ENCODE measurements around the gene SLC37A1. TPM values are rescaled to one million over a fixed set of nuclear protein-coding genes. Genes with fewer than 3 reads are reported as not detected.

Gene SLC37A1
- total RNA-seq, 1 experiment from 2014 or later: 11.2 TPM

GRCh38 chr21:42489991-42490390, 23.7 kb upstream of the SLC37A1 start:
- intact Hi-C loops (cut with micrococcal nuclease; ENCODE audit: unreplicated experiment): no loop called here

DNA sequence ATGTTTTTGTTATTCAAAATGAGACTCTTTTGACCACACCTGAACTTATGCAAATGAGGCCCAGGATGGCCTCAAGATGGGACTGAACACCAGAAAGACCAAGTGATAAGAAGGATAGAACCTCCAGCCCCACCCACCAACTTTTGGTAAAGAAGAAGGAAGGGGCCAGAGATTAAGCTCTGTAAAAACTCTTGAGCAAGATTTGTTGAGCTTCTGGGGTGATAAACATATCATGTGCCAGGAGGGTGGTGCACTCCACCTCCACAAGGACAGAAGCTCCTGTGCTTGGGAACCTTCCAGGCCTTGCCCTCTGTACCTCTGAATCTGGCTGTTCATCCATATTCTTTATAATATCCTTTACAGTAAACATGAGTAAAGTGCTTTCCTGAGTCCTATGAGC, 22.9 kb upstream of the SLC37A1 start:
- Histone ChIP-seq H3K27ac (ENCODE audit: low read depth, low read length, poor library complexity, severe bottlenecking) (no peak overlapping the region), H3K9me3 (ENCODE audit: low read depth, low read length, poor library complexity, severe bottlenecking) (no peaks in the 10 kb centered on the region), H3K36me3 (ENCODE audit: insufficient read depth, low read length, poor library complexity, severe bottlenecking) (no peaks in the 10 kb centered on the region), H3K27me3 (replicated peaks; ENCODE audit: insufficient read depth, low read depth, low read length, poor library complexity) (no peaks in the 10 kb centered on the region), H3K4me3 (ENCODE audit: low read depth, low read length, poor library complexity, severe bottlenecking) (no peak overlapping the region), H3K4me1 (ENCODE audit: insufficient read depth, low read length, poor library complexity, severe bottlenecking) (no peaks in the 10 kb centered on the region)
- no peak for DNase-seq (ENCODE audit: low spot score)
- POLR2A ChIA-PET (ENCODE audit: low non-redundant PET): interaction anchor here (0.6 kb wide), 1 partner anchor 16 kb away, joined by 6 read pairs; no protein-coding TSS in a partner anchor
- intact Hi-C loops (cut with micrococcal nuclease; ENCODE audit: unreplicated experiment): no loop called here
- CTCF ChIA-PET: no interaction called here
- TF ChIP-seq, protein P1, sequence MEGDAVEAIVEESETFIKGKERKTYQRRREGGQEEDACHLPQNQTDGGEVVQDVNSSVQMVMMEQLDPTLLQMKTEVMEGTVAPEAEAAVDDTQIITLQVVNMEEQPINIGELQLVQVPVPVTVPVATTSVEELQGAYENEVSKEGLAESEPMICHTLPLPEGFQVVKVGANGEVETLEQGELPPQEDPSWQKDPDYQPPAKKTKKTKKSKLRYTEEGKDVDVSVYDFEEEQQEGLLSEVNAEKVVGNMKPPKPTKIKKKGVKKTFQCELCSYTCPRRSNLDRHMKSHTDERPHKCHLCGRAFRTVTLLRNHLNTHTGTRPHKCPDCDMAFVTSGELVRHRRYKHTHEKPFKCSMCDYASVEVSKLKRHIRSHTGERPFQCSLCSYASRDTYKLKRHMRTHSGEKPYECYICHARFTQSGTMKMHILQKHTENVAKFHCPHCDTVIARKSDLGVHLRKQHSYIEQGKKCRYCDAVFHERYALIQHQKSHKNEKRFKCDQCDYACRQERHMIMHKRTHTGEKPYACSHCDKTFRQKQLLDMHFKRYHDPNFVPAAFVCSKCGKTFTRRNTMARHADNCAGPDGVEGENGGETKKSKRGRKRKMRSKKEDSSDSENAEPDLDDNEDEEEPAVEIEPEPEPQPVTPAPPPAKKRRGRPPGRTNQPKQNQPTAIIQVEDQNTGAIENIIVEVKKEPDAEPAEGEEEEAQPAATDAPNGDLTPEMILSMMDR (conservative IDR thresholded peaks at IDR 0.05; ENCODE audit: low read depth, low read length): no peak
- no peak for TF ChIP-seq EZH2 (IDR thresholded peaks at IDR 0.05; ENCODE audit: borderline replicate concordance, low read depth, low read length, poor library complexity, severe bottlenecking)
- BruUV-seq (replicated peaks): no TSS peak

More at GRCh38 chr21:42489991-42490390, 23.7 kb upstream of the SLC37A1 start:
- no peak for TF ChIP-seq EZH2 (IDR thresholded peaks at IDR 0.05; ENCODE audit: borderline replicate concordance, low read depth, low read length, poor library complexity, severe bottlenecking)
- TF ChIP-seq, protein P1 (conservative IDR thresholded peaks at IDR 0.05; ENCODE audit: low read depth, low read length): no peak
- BruUV-seq (replicated peaks): no TSS peak
- no peaks in the 10 kb centered on the region for H3K9me3 ChIP-seq (ENCODE audit: low read depth, low read length, poor library complexity, severe bottlenecking)
- DNase-seq (ENCODE audit: low spot score): no peak
- H3K27ac ChIP-seq (ENCODE audit: low read depth, low read length, poor library complexity, severe bottlenecking): no peak overlapping the region
- no peaks in the 10 kb centered on the region for H3K27me3 ChIP-seq (replicated peaks; ENCODE audit: insufficient read depth, low read depth, low read length, poor library complexity)
- H3K36me3 ChIP-seq (ENCODE audit: insufficient read depth, low read length, poor library complexity, severe bottlenecking): no peaks in the 10 kb centered on the region
- CTCF ChIA-PET: no interaction called here
- H3K4me1 ChIP-seq (ENCODE audit: insufficient read depth, low read length, poor library complexity, severe bottlenecking): no peaks in the 10 kb centered on the region
- H3K4me3 ChIP-seq (ENCODE audit: low read depth, low read length, poor library complexity, severe bottlenecking): no peak overlapping the region
- POLR2A ChIA-PET (ENCODE audit: low non-redundant PET): no interaction called here

DNA sequence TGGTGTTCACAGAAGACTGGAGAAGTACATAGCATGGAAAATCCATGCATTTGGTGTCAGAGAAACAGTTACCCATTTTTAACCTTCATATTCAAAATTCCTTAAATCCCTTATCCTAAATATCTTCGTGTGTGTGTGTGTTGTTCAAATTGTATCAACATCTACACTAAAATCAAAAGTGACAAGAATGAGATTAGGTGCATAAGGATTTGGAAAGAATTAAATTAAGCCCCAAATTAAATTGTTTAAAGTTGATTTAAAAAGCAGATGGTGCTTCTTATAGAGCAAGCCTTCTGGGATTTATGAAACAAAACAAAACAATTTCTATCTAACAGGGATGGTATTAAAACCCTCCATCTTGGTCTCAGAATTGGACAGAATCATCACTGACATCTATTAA, 22.3 kb upstream of the SLC37A1 start:
- TF ChIP-seq, protein P1 (conservative IDR thresholded peaks at IDR 0.05; ENCODE audit: low read depth, low read length): no peak
- TF ChIP-seq EZH2 (IDR thresholded peaks at IDR 0.05; ENCODE audit: borderline replicate concordance, low read depth, low read length, poor library complexity, severe bottlenecking): no peak
- no peaks in the 10 kb centered on the region for H3K36me3 ChIP-seq (ENCODE audit: insufficient read depth, low read length, poor library complexity, severe bottlenecking)
- no peak overlapping the region for H3K4me3 ChIP-seq (ENCODE audit: low read depth, low read length, poor library complexity, severe bottlenecking)
- DNase-seq (ENCODE audit: low spot score): no peak
- intact Hi-C loops (cut with micrococcal nuclease; ENCODE audit: unreplicated experiment): no loop called here
- no peaks in the 10 kb centered on the region for H3K9me3 ChIP-seq (ENCODE audit: low read depth, low read length, poor library complexity, severe bottlenecking)
- ChIA-PET CTCF (no interaction called here), POLR2A (ENCODE audit: low non-redundant PET) (interaction anchor here (0.6 kb wide), 1 partner anchor 16 kb away, joined by 6 read pairs; no protein-coding TSS in a partner anchor)
- H3K27me3 ChIP-seq (replicated peaks; ENCODE audit: insufficient read depth, low read depth, low read length, poor library complexity): no peaks in the 10 kb centered on the region
- no peaks in the 10 kb centered on the region for H3K4me1 ChIP-seq (ENCODE audit: insufficient read depth, low read length, poor library complexity, severe bottlenecking)
- no TSS peak for BruUV-seq (replicated peaks)
- no peak overlapping the region for H3K27ac ChIP-seq (ENCODE audit: low read depth, low read length, poor library complexity, severe bottlenecking)

Measured in A673 (cell line).